ENCODE results near the gene IGFBP5.

- TF ChIP-seq CTCF (IDR thresholded peaks at IDR 0.05; ENCODE audit: insufficient read depth, low read length, poor library complexity, severe bottlenecking) (no peak), EZH2phosphoT487 (conservative IDR thresholded peaks at IDR 0.05; ENCODE audit: low read length) (no peak)
Observed at GRCh38 chr2:216657980-216658379, 37.4 kb downstream of the IGFBP5 start.
